ENCODE results near the gene PCDHGA8. TPM values are rescaled to one million over a fixed set of nuclear protein-coding genes. Genes with fewer than 3 reads are reported as not detected.
"Not testable (repeated sequence)": the region's sequence is repeated elsewhere in the genome, so short reads cannot be mapped to it uniquely, and the experiment has no call there.

Gene PCDHGA8
- polyA plus RNA-seq, 1 donor, result 0.73 TPM

DNA sequence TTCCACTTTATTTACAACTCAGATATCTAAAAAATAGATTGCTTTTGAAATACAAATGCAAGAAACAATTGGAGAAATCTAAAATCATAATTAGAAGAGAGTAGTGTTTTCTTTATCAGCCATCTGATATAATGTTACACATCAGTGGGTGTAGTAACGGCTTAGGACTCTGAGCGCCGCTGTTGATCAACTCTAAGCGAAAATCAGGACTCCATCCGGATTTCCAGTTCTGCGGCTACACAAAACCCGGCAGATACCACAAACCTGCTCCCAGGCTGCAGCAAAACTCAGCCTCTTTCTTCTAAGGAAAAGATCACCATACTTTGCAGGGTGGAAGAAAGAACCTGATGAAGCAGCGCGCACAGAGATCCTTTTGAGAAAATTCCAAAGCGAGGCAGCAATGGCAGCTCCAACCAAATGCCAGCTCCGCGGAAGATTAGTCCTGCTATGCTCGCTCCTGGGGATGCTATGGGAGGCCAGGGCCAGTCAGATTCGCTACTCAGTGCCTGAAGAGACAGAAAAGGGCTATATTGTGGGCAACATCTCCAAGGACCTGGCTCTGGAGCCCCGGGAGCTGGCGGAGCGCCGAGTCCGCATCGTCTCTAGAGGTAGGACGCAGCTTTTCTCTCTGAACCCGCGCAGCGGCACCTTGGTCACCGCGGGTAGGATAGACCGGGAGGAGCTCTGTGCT is 10.3 kb downstream of the PCDHGA8 start, which contains the start of gene PCDHGA9:
Gene PCDHGA9, plus strand, starts transcription at position 226 of the 691 bp plus-strand sequence. Its CDS starts 175 bp downstream, at position 401.
- DNase-seq (ENCODE audit: low read depth), result no peak

DNA sequence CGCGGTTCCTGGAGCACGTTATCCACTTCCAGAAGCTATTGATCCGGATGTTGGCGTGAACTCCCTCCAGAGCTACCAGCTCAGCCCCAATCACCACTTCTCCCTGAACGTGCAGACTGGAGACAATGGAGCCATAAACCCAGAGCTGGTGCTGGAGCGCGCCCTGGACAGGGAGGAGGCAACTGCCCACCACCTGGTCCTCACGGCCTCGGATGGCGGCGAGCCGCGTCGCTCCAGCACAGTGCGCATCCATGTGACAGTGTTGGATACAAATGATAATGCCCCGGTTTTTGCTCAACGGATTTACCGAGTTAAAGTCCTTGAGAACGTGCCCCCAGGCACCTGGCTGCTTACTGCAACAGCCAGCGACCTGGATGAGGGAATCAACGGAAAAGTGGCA is 11.0 kb downstream of the PCDHGA8 start:
- DNase-seq (ENCODE audit: low read depth), result no peak

DNA sequence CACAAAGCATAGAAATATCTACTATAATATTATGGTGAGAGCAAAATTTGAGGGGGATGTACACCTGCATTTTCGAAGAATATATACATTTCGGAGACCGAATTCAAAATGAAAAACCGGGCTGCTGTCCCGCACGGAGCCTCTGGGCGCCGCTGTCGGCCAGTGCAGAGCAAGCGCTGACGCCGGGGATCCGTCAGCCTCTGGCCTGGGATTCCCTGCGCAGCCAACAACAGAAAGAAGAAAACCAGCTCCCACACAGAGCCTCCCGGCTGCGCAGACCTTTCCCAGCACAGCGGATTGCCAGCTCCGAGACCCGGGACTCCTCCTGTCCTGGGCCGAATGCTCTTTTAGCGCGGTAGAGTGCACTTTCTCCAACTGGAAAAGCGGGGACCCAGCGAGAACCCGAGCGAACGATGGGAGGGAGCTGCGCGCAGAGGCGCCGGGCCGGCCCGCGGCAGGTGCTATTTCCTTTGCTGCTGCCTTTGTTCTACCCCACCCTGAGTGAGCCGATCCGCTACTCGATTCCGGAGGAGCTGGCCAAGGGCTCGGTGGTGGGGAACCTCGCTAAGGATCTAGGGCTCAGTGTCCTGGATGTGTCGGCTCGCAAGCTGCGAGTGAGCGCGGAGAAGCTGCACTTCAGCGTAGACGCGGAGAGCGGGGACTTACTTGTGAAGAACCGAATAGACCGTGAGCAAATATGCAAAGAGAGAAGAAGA is 15.5 kb downstream of the PCDHGA8 start, which contains the start of gene PCDHGB6:
Gene PCDHGB6, plus strand, starts transcription at position 232 of the 716 bp plus-strand sequence. Its CDS starts 182 bp downstream, at position 414.
- DNase-seq (ENCODE audit: low read depth), result not testable (repeated sequence)

DNA sequence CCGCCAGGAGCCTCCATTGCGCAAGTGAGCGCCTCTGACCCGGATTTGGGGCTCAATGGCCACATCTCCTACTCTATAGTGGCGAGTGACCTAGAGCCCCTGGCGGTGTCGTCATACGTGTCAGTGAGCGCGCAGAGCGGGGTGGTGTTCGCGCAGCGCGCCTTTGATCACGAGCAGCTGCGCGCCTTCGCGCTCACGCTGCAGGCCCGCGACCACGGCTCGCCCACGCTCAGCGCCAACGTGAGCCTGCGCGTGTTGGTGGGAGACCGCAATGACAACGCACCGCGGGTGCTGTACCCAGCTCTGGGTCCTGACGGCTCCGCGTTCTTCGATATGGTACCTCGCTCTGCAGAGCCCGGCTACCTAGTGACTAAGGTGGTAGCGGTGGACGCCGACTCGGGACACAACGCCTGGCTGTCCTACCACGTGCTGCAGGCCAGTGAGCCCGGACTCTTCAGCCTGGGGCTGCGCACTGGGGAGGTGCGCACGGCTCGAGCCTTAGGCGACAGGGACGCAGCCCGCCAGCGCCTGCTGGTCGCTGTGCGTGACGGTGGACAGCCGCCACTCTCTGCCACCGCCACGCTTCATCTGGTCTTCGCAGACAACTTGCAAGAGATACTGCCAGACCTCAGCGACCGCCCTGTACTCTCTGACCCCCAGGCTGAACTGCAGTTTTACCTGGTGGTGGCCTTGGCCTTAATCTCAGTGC is 17.3 kb downstream of the PCDHGA8 start:
- no peak for DNase-seq (ENCODE audit: low read depth)

DNA sequence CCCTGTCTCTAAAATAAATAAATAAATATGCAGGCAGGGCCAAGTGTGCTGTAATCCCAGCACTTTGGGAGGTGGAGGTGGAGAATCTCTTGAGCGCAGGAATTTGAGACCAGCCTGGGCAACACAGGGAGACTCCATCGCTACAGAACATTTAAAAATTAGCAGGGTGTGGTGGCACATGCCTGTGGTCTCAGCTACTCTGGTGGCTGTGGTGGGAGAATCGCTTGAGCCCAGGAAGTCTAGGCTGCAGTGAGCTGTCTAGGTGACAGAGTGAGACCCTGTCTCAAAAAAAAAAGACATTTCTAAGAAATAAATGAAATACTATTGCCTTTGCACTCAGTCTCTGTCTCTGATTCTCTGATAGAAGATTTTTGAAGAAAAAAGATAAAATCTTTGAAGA is 19.1 kb downstream of the PCDHGA8 start:
- DNase-seq (ENCODE audit: low read depth), result no peak

DNA sequence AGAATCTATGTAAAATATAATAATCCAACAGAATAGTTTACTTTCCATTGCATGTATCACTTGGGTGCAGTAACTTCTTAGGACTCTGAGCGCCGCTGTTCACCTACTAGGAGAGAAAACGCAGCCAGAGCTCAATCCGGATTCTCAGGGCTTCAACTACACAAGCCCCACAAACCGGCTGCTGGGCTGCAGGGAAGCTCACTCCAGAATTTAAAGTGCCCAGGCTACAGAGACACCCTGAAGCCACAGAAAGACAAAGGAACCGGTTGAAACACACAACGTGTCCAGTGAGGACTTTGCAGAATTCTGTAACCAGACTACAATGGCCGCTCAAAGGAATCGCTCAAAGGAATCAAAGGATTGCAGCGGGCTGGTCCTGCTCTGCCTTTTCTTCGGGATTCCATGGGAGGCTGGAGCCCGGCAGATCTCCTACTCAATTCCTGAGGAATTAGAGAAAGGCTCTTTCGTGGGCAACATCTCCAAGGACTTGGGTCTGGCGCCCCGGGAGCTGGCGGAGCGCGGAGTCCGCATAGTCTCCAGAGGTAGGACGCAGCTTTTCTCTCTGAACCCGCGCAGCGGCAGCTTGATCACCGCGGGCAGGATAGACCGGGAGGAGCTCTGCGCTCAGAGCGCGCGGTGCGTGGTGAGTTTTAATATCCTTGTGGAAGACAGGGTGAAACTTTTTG is 20.6 kb downstream of the PCDHGA8 start, which contains the start of gene PCDHGA10:
Gene PCDHGA10, plus strand, starts transcription at position 134 of the 686 bp plus-strand sequence. Its CDS starts 189 bp downstream, at position 323.
- no peak for DNase-seq (ENCODE audit: low read depth)

DNA sequence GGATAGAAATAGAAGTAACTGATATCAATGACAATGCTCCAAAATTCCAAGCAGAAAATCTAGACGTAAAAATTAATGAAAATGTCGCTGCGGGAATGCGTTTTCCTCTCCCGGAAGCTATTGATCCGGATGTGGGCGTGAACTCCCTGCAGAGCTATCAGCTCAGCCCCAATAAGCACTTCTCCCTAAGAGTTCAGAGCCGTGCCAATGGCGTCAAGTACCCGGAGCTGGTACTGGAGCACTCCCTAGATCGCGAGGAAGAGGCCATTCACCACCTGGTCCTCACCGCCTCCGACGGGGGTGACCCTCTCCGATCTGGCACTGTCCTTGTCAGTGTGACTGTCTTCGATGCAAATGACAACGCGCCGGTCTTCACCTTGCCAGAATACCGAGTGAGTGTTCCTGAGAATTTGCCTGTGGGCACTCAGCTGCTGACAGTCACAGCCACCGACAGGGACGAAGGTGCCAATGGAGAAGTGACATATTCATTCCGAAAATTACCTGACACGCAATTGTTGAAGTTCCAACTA is 21.2 kb downstream of the PCDHGA8 start:
- DNase-seq (ENCODE audit: low read depth), result no peak

DNA sequence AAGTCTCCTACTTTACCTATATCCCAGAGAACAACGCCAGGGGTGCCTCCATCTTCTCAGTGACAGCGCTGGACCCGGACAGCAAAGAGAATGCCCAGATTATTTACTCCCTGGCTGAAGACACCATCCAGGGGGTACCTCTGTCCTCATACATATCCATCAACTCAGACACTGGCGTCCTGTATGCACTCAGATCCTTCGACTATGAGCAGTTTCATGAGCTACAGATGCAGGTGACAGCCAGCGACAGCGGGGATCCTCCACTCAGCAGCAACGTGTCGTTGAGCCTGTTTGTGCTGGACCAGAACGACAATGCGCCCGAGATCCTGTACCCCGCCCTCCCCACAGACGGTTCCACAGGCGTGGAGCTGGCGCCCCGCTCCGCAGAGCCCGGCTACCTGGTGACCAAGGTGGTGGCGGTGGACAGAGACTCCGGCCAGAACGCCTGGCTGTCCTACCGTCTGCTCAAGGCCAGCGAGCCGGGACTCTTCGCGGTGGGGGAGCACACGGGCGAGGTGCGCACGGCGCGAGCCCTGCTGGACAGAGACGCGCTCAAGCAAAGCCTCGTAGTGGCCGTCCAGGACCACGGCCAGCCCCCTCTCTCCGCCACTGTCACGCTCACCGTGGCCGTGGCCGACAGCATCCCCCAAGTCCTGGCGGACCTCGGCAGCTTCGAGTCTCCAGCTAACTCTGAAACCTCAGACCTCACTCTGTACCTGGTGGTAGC is 22.3 kb downstream of the PCDHGA8 start:
- not testable (repeated sequence) for DNase-seq (ENCODE audit: low read depth)

DNA sequence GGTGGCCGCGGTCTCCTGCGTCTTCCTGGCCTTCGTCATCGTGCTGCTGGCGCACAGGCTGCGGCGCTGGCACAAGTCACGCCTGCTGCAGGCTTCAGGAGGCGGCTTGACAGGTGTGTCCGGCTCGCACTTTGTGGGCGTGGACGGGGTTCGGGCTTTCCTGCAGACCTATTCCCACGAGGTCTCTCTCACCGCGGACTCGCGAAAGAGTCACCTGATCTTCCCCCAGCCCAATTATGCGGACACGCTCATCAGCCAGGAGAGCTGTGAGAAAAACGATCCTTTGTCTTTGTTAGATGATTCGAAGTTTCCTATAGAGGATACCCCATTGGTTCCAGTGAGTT is 22.8 kb downstream of the PCDHGA8 start:
- DNase-seq (ENCODE audit: low read depth), result not testable (repeated sequence)

DNA sequence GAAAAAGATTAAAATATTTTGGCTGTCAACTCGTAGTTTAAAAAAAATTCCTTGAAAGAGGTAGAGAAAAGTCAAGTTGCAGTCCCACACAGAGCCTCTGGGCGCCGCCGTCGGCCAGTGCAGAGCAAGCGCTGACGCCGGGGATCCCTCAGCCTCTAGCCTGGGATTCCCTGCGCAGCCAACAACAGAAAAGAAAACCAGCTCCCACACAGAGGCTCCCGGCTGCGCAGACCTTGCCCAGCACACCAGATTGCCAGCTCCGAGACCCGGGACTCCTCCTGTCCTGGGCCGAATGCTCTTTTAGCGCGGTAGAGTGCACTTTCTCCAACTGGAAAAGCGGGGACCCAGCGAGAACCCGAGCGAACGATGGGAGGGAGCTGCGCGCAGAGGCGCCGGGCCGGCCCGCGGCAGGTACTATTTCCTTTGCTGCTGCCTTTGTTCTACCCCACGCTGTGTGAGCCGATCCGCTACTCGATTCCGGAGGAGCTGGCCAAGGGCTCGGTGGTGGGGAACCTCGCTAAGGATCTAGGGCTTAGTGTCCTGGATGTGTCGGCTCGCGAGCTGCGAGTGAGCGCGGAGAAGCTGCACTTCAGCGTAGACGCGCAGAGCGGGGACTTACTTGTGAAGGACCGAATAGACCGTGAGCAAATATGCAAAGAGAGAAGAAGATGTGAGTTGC is 25.2 kb downstream of the PCDHGA8 start, which contains the start of gene PCDHGB7:
Gene PCDHGB7, plus strand, starts transcription at position 184 of the 679 bp plus-strand sequence. Its CDS starts 183 bp downstream, at position 367.
- not testable (repeated sequence) for DNase-seq (ENCODE audit: low read depth)

DNA sequence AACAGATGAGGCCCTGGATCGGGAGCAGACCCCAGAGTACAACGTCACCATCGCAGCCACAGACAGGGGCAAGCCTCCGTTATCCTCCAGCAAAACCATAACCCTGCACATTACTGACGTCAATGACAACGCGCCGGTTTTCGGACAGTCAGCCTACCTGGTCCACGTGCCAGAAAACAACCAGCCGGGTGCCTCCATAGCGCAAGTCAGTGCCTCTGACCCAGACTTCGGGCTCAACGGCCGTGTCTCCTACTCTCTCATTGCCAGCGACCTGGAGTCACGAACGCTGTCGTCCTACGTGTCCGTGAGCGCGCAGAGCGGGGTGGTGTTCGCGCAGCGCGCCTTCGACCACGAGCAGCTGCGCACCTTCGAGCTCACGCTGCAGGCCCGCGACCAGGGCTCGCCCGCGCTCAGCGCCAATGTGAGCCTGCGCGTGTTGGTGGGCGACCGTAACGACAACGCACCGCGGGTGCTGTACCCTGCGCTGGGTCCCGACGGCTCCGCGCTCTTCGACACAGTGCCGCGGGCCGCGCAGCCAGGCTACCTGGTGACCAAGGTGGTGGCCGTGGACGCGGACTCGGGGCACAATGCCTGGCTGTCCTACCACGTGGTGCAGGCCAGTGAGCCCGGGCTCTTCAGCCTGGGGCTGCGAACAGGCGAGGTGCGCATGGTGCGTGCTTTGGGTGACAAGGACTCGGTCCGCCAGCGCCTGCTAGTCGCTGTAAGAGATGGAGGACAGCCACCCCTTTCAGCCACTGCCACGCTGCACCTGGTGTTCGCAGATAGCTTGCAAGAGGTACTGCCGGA is 26.8 kb downstream of the PCDHGA8 start:
- DNase-seq (ENCODE audit: low read depth), result no peak

DNA sequence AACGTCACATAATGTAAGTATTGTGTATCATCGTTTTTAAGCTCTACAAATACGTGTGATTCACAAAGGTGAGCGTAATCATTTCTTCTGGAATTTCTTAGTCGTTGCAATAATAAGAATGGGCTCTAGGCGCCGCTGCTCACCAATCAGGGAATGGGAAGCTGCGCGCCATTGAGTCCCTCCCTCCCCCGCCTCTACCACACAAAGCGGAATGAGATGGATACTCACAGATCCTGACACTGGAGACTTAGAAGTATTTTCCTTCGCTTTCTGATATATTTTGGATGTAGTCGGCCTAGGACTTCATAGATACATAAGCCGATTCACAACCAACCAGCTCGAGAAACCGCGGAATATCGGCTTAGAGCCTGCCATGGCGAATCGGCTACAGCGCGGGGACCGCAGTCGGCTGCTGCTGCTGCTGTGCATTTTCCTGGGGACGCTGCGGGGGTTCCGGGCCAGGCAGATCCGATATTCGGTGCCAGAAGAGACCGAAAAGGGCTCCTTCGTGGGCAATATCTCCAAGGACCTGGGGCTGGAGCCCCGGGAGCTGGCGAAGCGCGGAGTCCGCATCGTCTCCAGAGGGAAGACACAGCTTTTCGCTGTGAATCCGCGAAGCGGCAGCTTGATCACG is 28.5 kb downstream of the PCDHGA8 start, which contains the start of gene PCDHGA11:
Gene PCDHGA11, plus strand, starts transcription at position 197 of the 634 bp plus-strand sequence. Its CDS starts 177 bp downstream, at position 374.
- no peak for DNase-seq (ENCODE audit: low read depth)

DNA sequence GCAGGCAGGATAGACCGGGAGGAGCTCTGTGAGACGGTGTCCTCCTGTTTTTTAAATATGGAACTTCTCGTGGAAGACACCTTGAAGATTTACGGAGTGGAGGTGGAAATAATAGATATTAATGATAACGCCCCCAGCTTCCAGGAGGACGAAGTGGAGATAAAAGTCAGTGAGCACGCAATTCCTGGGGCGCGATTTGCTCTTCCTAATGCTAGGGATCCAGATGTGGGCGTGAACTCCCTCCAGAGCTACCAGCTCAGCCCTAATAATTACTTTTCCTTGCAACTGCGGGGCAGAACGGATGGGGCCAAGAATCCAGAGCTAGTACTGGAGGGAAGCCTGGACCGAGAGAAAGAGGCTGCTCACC is 29.0 kb downstream of the PCDHGA8 start:
- DNase-seq (ENCODE audit: low read depth), result no peak

DNA sequence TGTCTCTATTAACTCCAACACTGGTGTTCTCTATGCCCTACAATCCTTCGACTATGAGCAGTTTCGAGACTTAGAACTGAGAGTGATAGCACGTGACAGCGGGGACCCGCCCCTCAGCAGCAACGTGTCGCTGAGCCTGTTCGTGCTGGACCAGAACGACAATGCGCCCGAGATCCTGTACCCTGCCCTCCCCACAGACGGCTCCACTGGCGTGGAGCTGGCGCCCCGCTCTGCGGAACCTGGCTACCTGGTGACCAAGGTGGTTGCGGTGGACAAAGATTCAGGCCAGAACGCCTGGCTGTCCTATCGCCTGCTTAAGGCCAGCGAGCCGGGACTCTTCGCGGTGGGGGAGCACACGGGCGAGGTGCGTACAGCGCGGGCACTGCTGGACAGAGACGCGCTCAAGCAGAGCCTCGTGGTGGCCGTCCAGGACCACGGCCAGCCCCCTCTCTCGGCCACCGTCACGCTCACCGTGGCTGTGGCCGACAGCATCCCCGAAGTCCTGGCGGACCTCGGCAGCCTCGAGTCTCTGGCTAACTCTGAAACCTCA is 30.4 kb downstream of the PCDHGA8 start:
- DNase-seq (ENCODE audit: low read depth), result no peak

DNA sequence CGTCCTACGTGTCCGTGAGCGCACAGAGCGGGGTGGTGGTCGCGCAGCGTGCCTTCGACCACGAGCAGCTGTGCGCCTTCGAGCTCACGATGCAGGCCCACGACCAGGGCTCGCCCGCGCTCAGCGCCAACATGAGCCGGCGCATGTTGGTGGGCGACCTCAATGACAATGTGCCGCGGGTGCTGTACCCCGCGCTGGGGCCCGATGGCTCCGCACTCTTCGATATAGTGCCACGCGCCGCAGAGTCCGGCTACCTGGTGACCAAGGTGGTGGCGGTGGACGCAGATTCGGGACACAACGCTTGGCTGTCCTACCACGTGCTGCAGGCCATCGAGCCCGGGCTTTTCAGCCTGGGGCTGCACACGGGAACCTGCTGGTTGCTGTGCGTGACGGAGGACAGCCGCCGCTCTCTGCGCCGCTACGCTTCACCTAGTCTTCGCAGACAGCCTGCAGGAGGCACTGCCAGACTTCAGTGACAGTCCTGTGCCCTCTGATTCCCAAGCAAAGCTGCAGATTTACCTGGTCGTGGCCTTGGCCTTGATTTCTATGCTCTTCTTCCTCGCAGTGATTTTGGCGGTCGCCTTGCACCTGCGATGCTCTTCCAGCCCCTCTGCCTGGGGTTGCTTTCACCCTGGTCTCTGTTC is 35.5 kb downstream of the PCDHGA8 start:
- DNase-seq (ENCODE audit: low read depth), result no peak

DNA sequence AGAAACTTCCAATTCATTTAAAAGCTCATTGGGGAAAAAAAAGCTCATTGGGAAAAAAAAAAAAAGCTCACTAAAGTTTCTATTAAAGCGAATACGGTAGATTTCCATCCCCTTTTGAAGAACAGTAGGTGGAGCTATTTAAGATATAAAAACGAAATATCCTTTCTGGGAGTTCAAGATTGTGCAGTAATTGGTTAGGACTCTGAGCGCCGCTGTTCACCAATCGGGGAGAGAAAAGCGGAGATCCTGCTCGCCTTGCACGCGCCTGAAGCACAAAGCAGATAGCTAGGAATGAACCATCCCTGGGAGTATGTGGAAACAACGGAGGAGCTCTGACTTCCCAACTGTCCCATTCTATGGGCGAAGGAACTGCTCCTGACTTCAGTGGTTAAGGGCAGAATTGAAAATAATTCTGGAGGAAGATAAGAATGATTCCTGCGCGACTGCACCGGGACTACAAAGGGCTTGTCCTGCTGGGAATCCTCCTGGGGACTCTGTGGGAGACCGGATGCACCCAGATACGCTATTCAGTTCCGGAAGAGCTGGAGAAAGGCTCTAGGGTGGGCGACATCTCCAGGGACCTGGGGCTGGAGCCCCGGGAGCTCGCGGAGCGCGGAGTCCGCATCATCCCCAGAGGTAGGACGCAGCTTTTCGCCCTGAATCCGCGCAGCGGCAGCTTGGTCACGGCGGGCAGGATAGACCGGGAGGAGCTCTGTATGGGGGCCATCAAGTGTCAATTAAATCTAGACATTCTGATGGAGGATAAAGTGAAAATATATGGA is 38.1 kb downstream of the PCDHGA8 start, which contains the start of gene PCDHGA12:
Gene PCDHGA12, plus strand, starts transcription at position 176 of the 782 bp plus-strand sequence. Its CDS starts 253 bp downstream, at position 429.
- no peak for DNase-seq (ENCODE audit: low read depth)

DNA sequence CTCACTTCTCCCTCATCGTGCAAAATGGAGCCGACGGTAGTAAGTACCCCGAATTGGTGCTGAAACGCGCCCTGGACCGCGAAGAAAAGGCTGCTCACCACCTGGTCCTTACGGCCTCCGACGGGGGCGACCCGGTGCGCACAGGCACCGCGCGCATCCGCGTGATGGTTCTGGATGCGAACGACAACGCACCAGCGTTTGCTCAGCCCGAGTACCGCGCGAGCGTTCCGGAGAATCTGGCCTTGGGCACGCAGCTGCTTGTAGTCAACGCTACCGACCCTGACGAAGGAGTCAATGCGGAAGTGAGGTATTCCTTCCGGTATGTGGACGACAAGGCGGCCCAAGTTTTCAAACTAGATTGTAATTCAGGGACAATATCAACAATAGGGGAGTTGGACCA is 38.9 kb downstream of the PCDHGA8 start:
- no peak for DNase-seq (ENCODE audit: low read depth)

Measured in forelimb muscle (tissue), 1 donor.